ENCODE results near the gene OR7A17.

GRCh38 chr19:14843578-14843977, 42.4 kb downstream of the OR7A17 start:
- no peak for TF ChIP-seq EZH2 (IDR thresholded peaks at IDR 0.05; ENCODE audit: borderline replicate concordance, low read depth, low read length, severe bottlenecking)
- TF ChIP-seq CTCF (IDR thresholded peaks at IDR 0.05; ENCODE audit: extremely low read depth in 1 of 2, insufficient read depth in 1 of 2, low read depth in 1 of 2, low read length in 2 of 2): no peak
